Epithelial cell of proximal tubule (primary cell): Measurements from ENCODE around the gene CAPN3. TPM values are rescaled to one million over a fixed set of nuclear protein-coding genes. Genes with fewer than 3 reads are reported as not detected.

Experiments
- DNase-seq: peaks from one replicate; pipeline ENCODE4 v3.0.0-alpha.2; 2011; ENCODE audit warnings: low read depth
- H3K4me3 ChIP-seq: 2 replicates; pipeline ENCODE4 v1.5.1; 2011; ENCODE audit warnings: low read depth, mild to moderate bottlenecking, low read length
- total RNA-seq: library from RNA; depleted of rRNA; stranded (reverse); fragments of >200 nt; gene quantifications from 2 replicates; pipeline ENCODE4 v1.2.3, GENCODE V29; 2015
- TF ChIP-seq, protein P1 (sequence below): conservative IDR thresholded peaks from 2 replicates; pipeline ENCODE4 v1.5.1; 2012; ENCODE audit warnings: low read depth, mild to moderate bottlenecking, low read length

CAPN3 gene
- total RNA-seq, 1 donor from 2014 or later: 1.2 TPM

DNA sequence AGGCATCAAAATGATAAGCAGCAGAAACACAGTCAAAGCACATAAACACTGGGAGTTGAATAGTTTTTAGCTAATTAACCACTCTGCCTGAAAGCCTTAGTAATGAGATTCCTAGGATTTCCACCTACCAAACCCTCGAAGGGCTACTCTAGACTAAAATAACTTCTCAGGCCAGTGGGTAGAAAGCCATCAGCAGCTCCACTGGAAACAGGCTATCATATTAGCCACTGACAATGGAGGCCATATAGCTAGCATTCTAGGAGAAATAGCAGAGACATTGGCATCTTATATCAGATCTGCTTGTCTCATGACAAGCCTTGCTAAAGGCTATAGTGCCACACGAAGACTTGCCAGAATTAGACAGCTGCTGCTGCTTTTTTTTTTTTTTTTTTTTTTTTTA lies 4.5 kb upstream of the CAPN3 start:
- H3K4me3 ChIP-seq: no peak overlapping the region
- DNase-seq: no peak
- TF ChIP-seq, protein P1, sequence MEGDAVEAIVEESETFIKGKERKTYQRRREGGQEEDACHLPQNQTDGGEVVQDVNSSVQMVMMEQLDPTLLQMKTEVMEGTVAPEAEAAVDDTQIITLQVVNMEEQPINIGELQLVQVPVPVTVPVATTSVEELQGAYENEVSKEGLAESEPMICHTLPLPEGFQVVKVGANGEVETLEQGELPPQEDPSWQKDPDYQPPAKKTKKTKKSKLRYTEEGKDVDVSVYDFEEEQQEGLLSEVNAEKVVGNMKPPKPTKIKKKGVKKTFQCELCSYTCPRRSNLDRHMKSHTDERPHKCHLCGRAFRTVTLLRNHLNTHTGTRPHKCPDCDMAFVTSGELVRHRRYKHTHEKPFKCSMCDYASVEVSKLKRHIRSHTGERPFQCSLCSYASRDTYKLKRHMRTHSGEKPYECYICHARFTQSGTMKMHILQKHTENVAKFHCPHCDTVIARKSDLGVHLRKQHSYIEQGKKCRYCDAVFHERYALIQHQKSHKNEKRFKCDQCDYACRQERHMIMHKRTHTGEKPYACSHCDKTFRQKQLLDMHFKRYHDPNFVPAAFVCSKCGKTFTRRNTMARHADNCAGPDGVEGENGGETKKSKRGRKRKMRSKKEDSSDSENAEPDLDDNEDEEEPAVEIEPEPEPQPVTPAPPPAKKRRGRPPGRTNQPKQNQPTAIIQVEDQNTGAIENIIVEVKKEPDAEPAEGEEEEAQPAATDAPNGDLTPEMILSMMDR: no peak

DNA sequence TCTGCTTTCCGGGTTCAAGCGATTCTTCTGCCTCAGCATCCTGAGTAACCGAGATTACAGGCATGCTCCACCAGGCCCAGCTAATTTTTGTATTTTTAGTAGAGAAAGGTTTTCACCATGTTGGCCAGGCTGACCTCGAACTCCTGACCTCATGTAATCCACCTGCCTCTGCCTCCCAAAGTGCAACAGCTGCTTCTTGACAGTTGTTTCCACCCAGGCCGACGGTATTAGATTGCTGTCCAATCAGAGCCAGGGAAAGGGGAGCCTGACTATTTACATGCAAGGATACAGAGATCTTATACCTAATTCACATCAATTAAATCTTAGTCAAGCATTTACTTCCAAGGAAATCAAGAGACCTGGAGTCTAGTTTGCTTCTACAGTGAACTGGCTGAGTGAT lies 4.0 kb upstream of the CAPN3 start:
- DNase-seq: no peak
- TF ChIP-seq, protein P1: no peak
- H3K4me3 ChIP-seq: no peak overlapping the region

DNA sequence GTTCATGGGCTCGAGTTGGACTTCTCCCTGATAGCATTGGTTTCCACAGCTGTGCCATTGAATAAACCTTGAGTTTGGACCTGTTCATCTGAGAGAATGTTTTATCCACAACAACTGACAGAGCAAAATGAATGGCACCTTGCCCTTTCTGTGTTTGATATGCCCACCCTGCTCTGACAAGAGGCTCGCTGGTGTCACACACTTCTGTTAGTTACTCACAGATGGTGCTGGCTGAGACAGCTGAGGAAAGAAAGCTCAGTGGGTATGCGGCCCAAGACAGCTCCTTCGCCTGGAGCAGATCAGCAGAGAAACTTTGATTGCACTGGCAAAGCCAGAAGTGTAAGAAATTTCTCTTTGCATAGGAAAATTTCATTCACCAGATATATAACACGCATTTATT lies 2.5 kb upstream of the CAPN3 start:
- no peak for DNase-seq
- TF ChIP-seq, protein P1: no peak

DNA sequence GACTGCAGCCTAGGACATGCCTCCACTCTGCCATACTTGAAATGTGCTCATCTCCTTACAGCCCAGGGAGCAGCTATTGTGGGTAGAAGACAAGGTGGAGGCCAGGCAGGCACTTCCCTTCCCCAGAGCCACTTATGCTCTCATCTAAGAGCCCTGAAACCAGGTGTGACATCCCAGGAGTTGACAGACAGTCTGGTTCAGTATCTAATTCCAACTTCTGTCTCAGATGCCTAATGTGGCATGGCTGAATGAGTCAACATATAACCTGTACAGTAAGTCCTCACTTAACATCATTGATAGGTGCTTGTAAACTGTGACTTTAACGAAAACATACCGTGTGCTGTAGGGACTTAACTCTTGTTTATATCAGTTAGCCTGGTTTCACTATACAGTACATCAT lies 1.2 kb upstream of the CAPN3 start:
- TF ChIP-seq, protein P1: no peak
- H3K4me3 ChIP-seq: no peak overlapping the region
- DNase-seq: no peak

More for the DNA sequence above, 2.5 kb upstream of the CAPN3 start:
- no peak overlapping the region for H3K4me3 ChIP-seq

DNA sequence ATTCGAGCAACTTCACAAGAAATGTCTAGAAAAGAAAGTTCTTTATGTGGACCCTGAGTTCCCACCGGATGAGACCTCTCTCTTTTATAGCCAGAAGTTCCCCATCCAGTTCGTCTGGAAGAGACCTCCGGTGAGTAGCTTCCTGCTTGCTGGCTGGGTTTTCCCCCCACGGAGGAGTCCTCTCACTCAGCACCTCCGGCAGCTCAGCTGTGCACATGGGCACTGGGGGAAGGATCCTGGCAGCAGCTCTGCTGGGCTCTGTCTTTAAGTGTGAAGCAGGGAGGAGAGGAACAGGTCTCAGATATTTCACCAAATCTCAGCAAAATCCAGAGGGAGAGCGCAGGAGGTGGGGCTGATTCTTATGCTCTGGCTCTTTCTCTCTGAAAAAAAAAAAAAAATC lies 684 bp downstream of the CAPN3 start:
- TF ChIP-seq, protein P1: no peak
- DNase-seq: no peak
- H3K4me3 ChIP-seq: no peak overlapping the region

DNA sequence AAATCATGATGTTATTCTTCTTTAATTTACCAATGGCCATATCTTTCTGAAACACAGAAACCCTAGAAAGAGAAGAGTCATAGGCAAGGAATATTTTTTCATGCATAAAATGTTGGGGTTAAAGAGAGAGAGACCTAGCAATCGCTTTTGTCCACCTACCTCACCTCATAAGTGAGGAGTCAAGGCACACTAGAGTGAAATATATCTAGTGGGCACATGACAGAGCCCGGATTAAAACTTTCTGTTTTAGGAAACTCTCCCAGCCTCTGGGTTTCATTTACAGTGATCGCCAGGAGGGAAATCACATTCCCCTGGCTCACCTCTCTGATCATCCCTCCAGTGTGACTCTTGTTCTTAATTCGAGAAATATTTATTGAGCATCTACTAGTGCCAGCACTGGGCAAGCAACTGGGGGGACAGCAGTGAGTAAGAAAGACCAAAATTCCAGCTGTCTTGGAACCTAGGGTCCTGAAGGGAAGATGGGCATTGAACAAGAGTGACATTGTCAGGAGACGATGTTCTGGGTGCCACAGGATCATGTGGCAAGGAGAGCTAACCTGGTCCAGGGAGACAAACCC lies 1.3 kb downstream of the CAPN3 start:
- no peak for DNase-seq
- TF ChIP-seq, protein P1: no peak
- no peak overlapping the region for H3K4me3 ChIP-seq

DNA sequence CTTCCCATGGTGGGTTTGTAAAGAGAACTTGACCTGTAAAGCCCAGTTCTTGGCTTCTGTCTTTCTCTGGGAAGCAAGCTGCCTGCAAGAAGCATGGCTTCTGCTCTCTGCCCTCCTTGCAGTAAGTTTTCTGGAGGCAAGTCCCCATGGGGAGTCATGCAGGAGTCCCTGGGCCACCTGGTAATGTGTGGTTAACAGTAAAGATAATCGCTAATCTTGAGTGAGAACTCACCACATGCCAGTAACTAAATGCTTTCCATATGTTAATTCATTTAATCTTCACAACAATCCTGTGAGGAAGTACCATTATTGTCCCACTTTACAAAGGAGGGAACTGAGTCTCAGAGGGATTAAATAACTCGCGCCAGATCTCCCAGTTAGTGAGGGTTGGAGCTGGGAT lies 4.2 kb downstream of the CAPN3 start:
- no peak for DNase-seq
- H3K4me3 ChIP-seq: no peak overlapping the region
- TF ChIP-seq, protein P1: no peak
